IMR-90 (cell line): ENCODE results near the gene MEF2A. TPM values are rescaled to one million over a fixed set of nuclear protein-coding genes. Genes with fewer than 3 reads are reported as not detected.

Experiments used
- ATAC-seq: fragments of 200-7000 bp; cut with Tn5 transposase; 2 replicates; pipeline ENCODE4 v1.9.1; 2020; ENCODE audit warnings: low read depth, mild to moderate bottlenecking, moderate library complexity
- BruUV-seq: library from RNA; stranded (reverse); fragments of 400-500 nt; replicated peaks from 2 replicates; lab custom pipeline; 2021; lab: Mats Ljungman, UMichigan
- CTCF ChIA-PET: fragments of 300-600 bp; formaldehyde crosslinking; extraction: SDS; loops from one replicate; lab custom pipeline; 2021; ENCODE audit warnings: antibody characterized with exemption; lab: Yijun Ruan, JAX
- POLR2A ChIA-PET: fragments of 300-600 bp; sonication (Branson Sonifier 250); formaldehyde crosslinking; loops from one replicate; lab custom pipeline; 2022; ENCODE audit warnings: antibody characterized with exemption; ENCODE audit not compliant: unreplicated experiment; lab: Charles Lee
- DNase-seq: peaks from one replicate; pipeline ENCODE4 v3.0.0; 2013
- H2AFZ ChIP-seq: replicated peaks from 2 replicates; pipeline ENCODE3; 2013; ENCODE audit warnings: low read length, mild to moderate bottlenecking; ENCODE audit not compliant: poor library complexity
- H2AK5ac ChIP-seq: 2 replicates; pipeline ENCODE4 v1.6.1; 2013; ENCODE audit warnings: low read depth, low read length, inconsistent platforms
- H2AK9ac ChIP-seq: replicated peaks from 2 replicates; pipeline ENCODE3; 2013; ENCODE audit warnings: mild to moderate bottlenecking, low read depth, low read length, moderate library complexity; ENCODE audit not compliant: poor library complexity
- H2BK120ac ChIP-seq: 2 replicates; pipeline ENCODE4 v1.6.1; 2013; ENCODE audit warnings: low read depth, low read length, inconsistent platforms
- H2BK15ac ChIP-seq: 3 replicates; pipeline ENCODE4 v1.6.1; 2013; ENCODE audit warnings: low read depth, low read length, inconsistent platforms
- H2BK20ac ChIP-seq: 2 replicates; pipeline ENCODE4 v1.6.1; 2013; ENCODE audit warnings: low read depth, mild to moderate bottlenecking, inconsistent platforms, low read length, moderate library complexity
- H2BK5ac ChIP-seq: 2 replicates; pipeline ENCODE4 v1.6.1; 2013; ENCODE audit warnings: mild to moderate bottlenecking, low read depth, low read length, inconsistent platforms; ENCODE audit not compliant: poor library complexity, severe bottlenecking
- H3K14ac ChIP-seq: replicated peaks from 2 replicates; pipeline ENCODE4 v1.6.1; 2013; ENCODE audit warnings: low read depth, low read length, inconsistent platforms
- H3K18ac ChIP-seq: 2 replicates; pipeline ENCODE4 v1.6.1; 2013; ENCODE audit warnings: low read depth, low read length, control low read depth
- H3K23ac ChIP-seq: 2 replicates; pipeline ENCODE4 v1.6.1; 2013; ENCODE audit warnings: low read depth, low read length, inconsistent platforms
- H3K27ac ChIP-seq: 2 replicates; pipeline ENCODE4 v1.5.1; 2013; ENCODE audit warnings: mild to moderate bottlenecking, control low read depth, low read length; ENCODE audit not compliant: insufficient read depth
- H3K27me3 ChIP-seq: 2 replicates; pipeline ENCODE4 v1.6.1; 2013; ENCODE audit warnings: low read length; ENCODE audit not compliant: control insufficient read depth, insufficient read depth
- H3K36me3 ChIP-seq: 2 replicates; pipeline ENCODE4 v1.6.1; 2013; ENCODE audit warnings: low read length, mixed read lengths; ENCODE audit not compliant: control insufficient read depth, insufficient read depth
- H3K4ac ChIP-seq: 2 replicates; pipeline ENCODE4 v1.6.1; 2013; ENCODE audit warnings: low read depth, low read length, inconsistent platforms
- H3K4me1 ChIP-seq: 2 replicates; pipeline ENCODE4 v1.6.1; 2013; ENCODE audit warnings: low read length, mixed read lengths; ENCODE audit not compliant: control insufficient read depth, insufficient read depth
- H3K4me2 ChIP-seq: 2 replicates; pipeline ENCODE4 v1.6.1; 2013; ENCODE audit warnings: low read depth, mild to moderate bottlenecking, control low read depth, low read length, moderate library complexity
- H3K4me3 ChIP-seq: 2 replicates; pipeline ENCODE4 v1.5.1; 2013; ENCODE audit warnings: low read depth, mild to moderate bottlenecking, control low read depth, low read length, moderate library complexity; ENCODE audit not compliant: insufficient read depth
- H3K56ac ChIP-seq: 2 replicates; pipeline ENCODE4 v1.6.1; 2013; ENCODE audit warnings: low read length, inconsistent platforms; ENCODE audit not compliant: insufficient read depth; ENCODE audit errors: extremely low read depth
- H3K79me1 ChIP-seq, 2 experiments: 2 replicates each; pipeline ENCODE4 v1.6.1; 2013; ENCODE audit warnings: low read length in 2 of 2, inconsistent platforms in 1 of 2, low read depth in 1 of 2
- H3K9ac ChIP-seq: 2 replicates; pipeline ENCODE4 v1.6.1; 2013; ENCODE audit warnings: low read depth, low read length, control low read depth
- H3K9me1 ChIP-seq: 2 replicates; pipeline ENCODE4 v1.6.1; 2013; ENCODE audit warnings: low read length, inconsistent platforms; ENCODE audit not compliant: insufficient read depth
- H3K9me3 ChIP-seq: 2 replicates; pipeline ENCODE4 v1.6.1; 2013; ENCODE audit warnings: low read length; ENCODE audit not compliant: control insufficient read depth, insufficient read depth
- H4K20me1 ChIP-seq: 2 replicates; pipeline ENCODE4 v1.6.1; 2013; ENCODE audit warnings: low read length, inconsistent platforms; ENCODE audit not compliant: insufficient read depth
- H4K5ac ChIP-seq: 2 replicates; pipeline ENCODE4 v1.6.1; 2013; ENCODE audit warnings: mild to moderate bottlenecking, low read depth, low read length, control low read depth
- H4K8ac ChIP-seq, 2 experiments: 2 replicates each; pipeline ENCODE4 v1.6.1; 2013; ENCODE audit warnings: low read depth in 2 of 2, low read length in 2 of 2, control low read depth in 1 of 2, inconsistent platforms in 1 of 2
- H4K91ac ChIP-seq: 2 replicates; pipeline ENCODE4 v1.6.1; 2013; ENCODE audit warnings: low read depth, low read length, inconsistent platforms; ENCODE audit not compliant: insufficient read depth
- CEBPB ChIP-seq: IDR thresholded peaks from 2 replicates; pipeline ENCODE4 v1.6.1; 2012; ENCODE audit warnings: low read depth, low read length, improper control_type of control experiment
- WGBS, 2 experiments: methylation state at CpG; one replicate each; pipeline versions ENCODE4 v1.1.5 to v1.1.7; 2013; ENCODE audit warnings: missing lambda C conversion rate in 2 of 2; ENCODE audit not compliant: insufficient read length in 1 of 2; ENCODE audit errors: extremely low coverage in 2 of 2; 5-methylcytosine and 5-hydroxymethylcytosine counted together
- dilution Hi-C: fragments of 300-500 bp; cut with HindIII; formaldehyde crosslinking; loops from one replicate; pipeline ENCODE4 v1.14.3; 2018; ENCODE audit warnings: low sequenced_read_pairs; ENCODE audit not compliant: unreplicated experiment
- in situ Hi-C: fragments of 300-500 bp; cut with MboI; formaldehyde crosslinking; loops from 3 replicates; pipeline ENCODE4 v1.14.3; 2019; ENCODE audit warnings: low sequenced_read_pairs, inconsistent platforms, mixed read lengths
- intact Hi-C: fragments of 100-400 bp; cut with micrococcal nuclease; formaldehyde crosslinking; loops from 2 replicates; pipeline ENCODE4 v1.10.0; 2022
- polyA plus RNA-seq, 3 experiments: library from polyadenylated mRNA; depleted of rRNA; stranded (reverse); fragments of >200 nt; gene quantifications; 2 replicates each; pipeline ENCODE4 v1.2.3, GENCODE V29; 2012; ENCODE audit warnings: low replicate concordance in 1 of 3
- total RNA-seq: library from RNA; depleted of rRNA; stranded (reverse); fragments of >200 nt; gene quantifications from 2 replicates; pipeline ENCODE4 v1.2.3, GENCODE V29; 2012
- TF ChIP-seq, protein P1 (sequence below): fragments of 150-350 bp; IDR thresholded peaks from 2 replicates; pipeline ENCODE4 v1.6.1; 2016; ENCODE audit warnings: low read depth, mild to moderate bottlenecking, low read length, moderate library complexity, borderline replicate concordance

Gene MEF2A
- total and polyA plus RNA-seq, 2 of the 4 experiments (the other 2 are of a cell fraction), result 16.1 to 16.7 TPM

DNA sequence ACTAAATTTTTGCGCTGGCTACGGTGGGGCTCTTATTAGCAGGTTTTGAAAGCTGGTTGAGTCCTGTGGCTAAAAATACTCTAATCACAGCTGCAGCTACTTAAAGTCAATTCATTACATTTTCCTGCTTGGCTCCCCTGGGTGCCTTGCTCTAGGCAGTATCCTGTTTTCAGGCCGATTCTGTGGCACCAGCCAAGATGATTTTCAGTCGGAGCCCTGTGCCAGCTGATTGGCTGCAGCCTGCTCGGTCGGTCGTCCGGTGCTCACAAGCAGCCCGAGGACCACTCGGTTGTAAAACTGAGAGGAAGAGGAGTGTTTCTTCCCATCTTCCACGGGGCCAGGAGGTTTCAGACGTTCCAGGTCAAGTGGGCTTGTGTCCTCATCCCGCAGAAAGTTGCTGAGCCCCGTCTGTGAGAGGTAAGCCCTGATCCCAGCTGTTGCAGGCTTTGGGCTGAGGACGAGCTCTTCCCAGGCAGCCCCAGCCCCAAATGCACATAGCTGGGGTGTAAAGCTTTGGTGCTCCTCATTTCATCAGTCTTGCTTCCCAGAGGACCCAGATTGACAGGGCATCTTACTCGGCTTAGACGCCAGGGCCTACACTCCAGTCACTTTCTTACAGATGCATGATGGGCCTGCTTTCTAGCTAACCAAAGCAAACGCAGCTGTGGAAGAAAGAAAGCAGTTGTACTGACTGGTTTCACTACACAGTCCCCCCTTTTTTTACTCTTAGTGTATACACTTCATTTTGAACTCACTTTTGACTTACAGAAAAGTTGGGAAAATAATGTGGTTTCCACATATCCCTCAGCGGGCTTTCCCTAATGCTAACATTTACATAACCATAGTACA, 151.6 kb downstream of the MEF2A start:
- Histone ChIP-seq H3K27me3 (no peaks in the 10 kb centered on the region), H4K20me1 (no peaks in the 10 kb centered on the region; the same call in 1 of the 2 replicates), H2BK15ac (no peak overlapping the region), H2AK9ac (no peak overlapping the region), H3K14ac (no peak overlapping the region), H3K56ac (no peak overlapping the region), H2AFZ (no peak overlapping the region), H3K23ac (no peak overlapping the region), H3K27ac (no peak overlapping the region), H3K4me1 (no peaks in the 10 kb centered on the region; the same call in none of the 2 replicates), H3K36me3 (peaks cover 13% of the 10 kb centered on the region), H3K9me3 (no peaks in the 10 kb centered on the region), H4K91ac (no peak overlapping the region), H3K4ac (no peak overlapping the region), H4K5ac (no peak overlapping the region), H2BK120ac (no peak overlapping the region), H3K4me2 (no peak overlapping the region), H3K79me1 (no peaks in the 10 kb centered on the region; a peak in 1 of 4 replicates), H2BK20ac (no peak overlapping the region), H4K8ac (no peak overlapping the region), H3K9me1 (peaks cover 2% of the 10 kb centered on the region; the same call in 1 of the 2 replicates), H2AK5ac (no peak overlapping the region), H3K18ac (no peak overlapping the region), H2BK5ac (no peak overlapping the region), H3K4me3 (no peak overlapping the region), H3K9ac (no peak overlapping the region)
- 73% methylated on average over 3 of the region's 19 CpGs; no CpG with 5 or more reads in 1 of the 2 experiments for WGBS, 2 experiments
- POLR2A ChIA-PET, result no interaction called here
- DNase-seq (no peak), ATAC-seq (no peak)
- CTCF ChIA-PET, result interaction anchor here (1.0 to 1.1 kb wide), 2 partner anchors 13 to 16 kb away, joined by 3 read pairs; no protein-coding TSS in a partner anchor
- in situ Hi-C loops, result no loop called here
- dilution Hi-C loops, result no loop called here
- intact Hi-C loops, result no loop called here
- no TSS peak for BruUV-seq
- no peak for TF ChIP-seq CEBPB
- TF ChIP-seq, protein P1, sequence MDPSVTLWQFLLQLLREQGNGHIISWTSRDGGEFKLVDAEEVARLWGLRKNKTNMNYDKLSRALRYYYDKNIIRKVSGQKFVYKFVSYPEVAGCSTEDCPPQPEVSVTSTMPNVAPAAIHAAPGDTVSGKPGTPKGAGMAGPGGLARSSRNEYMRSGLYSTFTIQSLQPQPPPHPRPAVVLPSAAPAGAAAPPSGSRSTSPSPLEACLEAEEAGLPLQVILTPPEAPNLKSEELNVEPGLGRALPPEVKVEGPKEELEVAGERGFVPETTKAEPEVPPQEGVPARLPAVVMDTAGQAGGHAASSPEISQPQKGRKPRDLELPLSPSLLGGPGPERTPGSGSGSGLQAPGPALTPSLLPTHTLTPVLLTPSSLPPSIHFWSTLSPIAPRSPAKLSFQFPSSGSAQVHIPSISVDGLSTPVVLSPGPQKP, result no peak
